ENCODE measurements around the gene SNAP47. TPM values are rescaled to one million over a fixed set of nuclear protein-coding genes. Genes with fewer than 3 reads are reported as not detected.

SNAP47 gene
- polyA plus RNA-seq, 1 experiment = 32.8 TPM

- POLR2A ChIA-PET = no interaction called here
- Histone ChIP-seq H3K27me3 (ENCODE audit: control insufficient read depth, insufficient read depth, low read length) (peaks cover 1% of the 10 kb centered on the region; the same call in 1 of the 2 replicates), H3K4me3 (ENCODE audit: low read depth, low read length) (no peak overlapping the region), H3K36me3 (ENCODE audit: control insufficient read depth, insufficient read depth, low read length) (no peaks in the 10 kb centered on the region)
- no peak for TF ChIP-seq CTCF (IDR thresholded peaks at IDR 0.05; ENCODE audit: insufficient read depth, low read depth, low read length)
- no peak for DNase-seq (ENCODE audit: low read depth)
- CTCF ChIA-PET = no interaction called here
These were observed 68.7 kb downstream of the SNAP47 start for GRCh38 chr1:227803933-227804332.

DNA sequence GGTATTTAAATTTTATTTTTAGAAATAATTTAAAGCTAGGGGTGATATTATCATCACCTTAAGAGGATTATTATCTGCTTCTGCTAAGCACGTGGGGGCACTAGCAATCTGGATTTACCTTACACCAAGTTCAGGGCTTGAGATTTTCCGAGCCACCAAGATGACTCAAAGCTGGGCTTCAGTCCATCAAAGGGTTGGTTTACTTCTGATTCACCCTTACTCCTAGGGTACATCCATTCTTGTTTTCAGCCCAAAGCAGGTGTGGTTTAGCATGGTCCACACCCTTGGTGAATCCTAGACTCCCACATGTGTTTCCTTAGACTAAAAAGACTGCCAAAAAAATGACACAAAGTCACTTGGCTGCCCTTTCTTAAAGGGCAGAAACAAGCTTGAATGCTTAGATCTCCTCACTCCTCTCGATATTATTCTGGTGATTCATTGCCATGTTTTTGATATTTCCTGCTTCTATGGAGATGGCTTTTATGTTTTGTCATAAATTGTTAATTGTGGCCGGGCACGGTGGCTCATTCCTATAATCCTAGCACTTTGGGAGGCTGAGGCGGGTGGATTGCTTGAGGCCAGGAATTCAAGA, 70.5 kb downstream of the SNAP47 start:
- TF ChIP-seq CTCF (IDR thresholded peaks at IDR 0.05; ENCODE audit: insufficient read depth, low read depth, low read length) = no peak
- POLR2A ChIA-PET = no interaction called here
- H3K27me3 ChIP-seq (ENCODE audit: control insufficient read depth, insufficient read depth, low read length) = peaks cover 4% of the 10 kb centered on the region; the same call in 1 of the 2 replicates
- H3K36me3 ChIP-seq (ENCODE audit: control insufficient read depth, insufficient read depth, low read length) = no peaks in the 10 kb centered on the region
- DNase-seq (ENCODE audit: low read depth) = peak; percentile 94
- no peak overlapping the region for H3K4me3 ChIP-seq (ENCODE audit: low read depth, low read length)
- CTCF ChIA-PET = interaction anchor here (0.6 to 1.2 kb wide), 5 partner anchors 11 to 163 kb away, joined by 3 to 7 read pairs (median 3); no protein-coding TSS in a partner anchor

DNA sequence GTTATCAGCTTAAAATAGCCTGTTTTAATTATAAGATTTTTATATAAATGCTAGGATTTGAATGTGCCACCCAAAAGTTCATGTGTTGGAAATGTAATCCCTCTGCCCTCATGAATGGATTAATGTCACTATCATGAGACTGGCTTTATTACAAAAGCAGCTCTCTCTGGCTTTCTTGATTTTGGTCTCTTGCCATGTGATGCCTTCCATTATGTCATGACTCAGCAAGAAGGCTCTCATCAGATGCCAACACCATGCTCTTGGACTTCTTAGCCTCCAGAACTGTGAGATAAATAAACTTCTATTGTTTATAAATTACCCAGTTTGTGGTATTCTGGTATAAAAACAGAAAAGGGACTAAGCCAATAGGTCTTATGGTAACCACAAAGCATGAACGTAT, 73.3 kb downstream of the SNAP47 start:
- no peak for DNase-seq (ENCODE audit: low read depth)
- H3K27me3 ChIP-seq (ENCODE audit: control insufficient read depth, insufficient read depth, low read length) = peaks cover 4% of the 10 kb centered on the region; the same call in 1 of the 2 replicates
- CTCF ChIA-PET = interaction anchor here (1.4 kb wide), 1 partner anchor 15 kb away, joined by 5 read pairs; no protein-coding TSS in a partner anchor
- H3K36me3 ChIP-seq (ENCODE audit: control insufficient read depth, insufficient read depth, low read length) = no peaks in the 10 kb centered on the region
- POLR2A ChIA-PET = no interaction called here
- H3K4me3 ChIP-seq (ENCODE audit: low read depth, low read length) = no peak overlapping the region
- TF ChIP-seq CTCF (IDR thresholded peaks at IDR 0.05; ENCODE audit: insufficient read depth, low read depth, low read length) = no peak

GRCh38 chr1:227809026-227809425, 73.8 kb downstream of the SNAP47 start:
- no peak overlapping the region for H3K4me3 ChIP-seq (ENCODE audit: low read depth, low read length)
- no peaks in the 10 kb centered on the region for H3K36me3 ChIP-seq (ENCODE audit: control insufficient read depth, insufficient read depth, low read length)
- TF ChIP-seq CTCF (IDR thresholded peaks at IDR 0.05; ENCODE audit: insufficient read depth, low read depth, low read length) = no peak
- H3K27me3 ChIP-seq (ENCODE audit: control insufficient read depth, insufficient read depth, low read length) = peaks cover 4% of the 10 kb centered on the region; the same call in 1 of the 2 replicates
- CTCF ChIA-PET = interaction anchor here (1.4 kb wide), 1 partner anchor 15 kb away, joined by 5 read pairs; no protein-coding TSS in a partner anchor
- DNase-seq (ENCODE audit: low read depth) = no peak
- POLR2A ChIA-PET = no interaction called here

GRCh38 chr1:227813962-227814361, 78.7 kb downstream of the SNAP47 start:
- POLR2A ChIA-PET = no interaction called here
- Histone ChIP-seq H3K36me3 (ENCODE audit: control insufficient read depth, insufficient read depth, low read length) (no peaks in the 10 kb centered on the region), H3K27me3 (ENCODE audit: control insufficient read depth, insufficient read depth, low read length) (peaks cover 3% of the 10 kb centered on the region; the same call in 1 of the 2 replicates), H3K4me3 (ENCODE audit: low read depth, low read length) (no peak overlapping the region)
- TF ChIP-seq CTCF (IDR thresholded peaks at IDR 0.05; ENCODE audit: insufficient read depth, low read depth, low read length) = no peak
- no peak for DNase-seq (ENCODE audit: low read depth)
- CTCF ChIA-PET = no interaction called here

Data from BJ (cell line).